Renal cortex interstitium (tissue), 11 donors: ENCODE results near the gene SAP30BP. TPM values are rescaled to one million over a fixed set of nuclear protein-coding genes. Genes with fewer than 3 reads are reported as not detected.

Experiments used
- DNase-seq, 11 donors: peaks; one replicate each; pipeline ENCODE4 v3.0.0-alpha.2; 2013; ENCODE audit warnings: low read depth in 9 of 11, low spot score in 4 of 11; ENCODE audit errors: extremely low read depth in 1 of 11
- polyA plus RNA-seq, 3 donors: library from polyadenylated mRNA; unstranded; fragments of 120-200 nt; gene quantifications; one replicate each; pipeline ENCODE4 v1.2.1, GENCODE V29; 2013; ENCODE audit not compliant: insufficient read length in 3 of 3

Gene SAP30BP
- polyA plus RNA-seq, 3 donors = 87.6 to 96.1 (median 94.4) TPM

DNA sequence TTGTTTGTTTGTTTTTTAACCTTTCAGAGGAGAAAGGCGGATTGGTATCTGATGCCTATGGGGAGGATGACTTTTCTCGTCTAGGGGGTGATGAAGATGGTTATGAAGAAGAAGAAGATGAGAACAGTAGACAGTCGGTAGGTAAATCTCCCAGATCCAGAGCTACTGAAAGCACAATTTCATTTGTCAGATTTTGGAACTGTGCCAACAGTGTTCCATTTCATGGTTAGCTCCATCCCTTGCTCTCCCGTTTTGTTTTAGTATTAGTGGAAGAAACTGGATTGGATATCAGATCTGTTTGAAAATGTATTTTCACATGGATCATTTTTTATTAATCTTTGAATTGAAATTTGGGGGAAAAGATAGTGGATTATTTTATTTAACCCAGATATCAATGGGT lies 1.4 kb downstream of the SAP30BP start:
- DNase-seq = no peak

DNA sequence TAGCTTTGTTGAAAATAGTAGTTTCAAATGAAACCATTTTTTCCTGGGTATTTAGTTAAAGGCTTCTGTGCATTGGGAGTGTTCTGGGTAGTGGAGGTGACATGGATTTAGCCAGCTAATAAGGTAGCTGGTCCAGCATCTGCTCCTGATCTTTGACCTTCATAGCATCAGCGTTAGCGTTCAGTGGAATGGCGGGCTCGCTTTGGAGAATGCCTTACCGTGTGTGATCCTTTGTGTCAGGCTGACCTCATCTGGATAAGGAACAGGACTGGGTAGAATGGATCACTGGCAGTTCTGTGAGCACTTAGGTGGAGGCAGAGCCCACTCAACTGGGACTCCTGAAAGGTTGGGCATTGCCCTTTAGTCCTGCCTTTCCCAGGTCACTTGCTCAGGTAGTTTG lies 3.7 kb downstream of the SAP30BP start:
- DNase-seq = no peak

DNA sequence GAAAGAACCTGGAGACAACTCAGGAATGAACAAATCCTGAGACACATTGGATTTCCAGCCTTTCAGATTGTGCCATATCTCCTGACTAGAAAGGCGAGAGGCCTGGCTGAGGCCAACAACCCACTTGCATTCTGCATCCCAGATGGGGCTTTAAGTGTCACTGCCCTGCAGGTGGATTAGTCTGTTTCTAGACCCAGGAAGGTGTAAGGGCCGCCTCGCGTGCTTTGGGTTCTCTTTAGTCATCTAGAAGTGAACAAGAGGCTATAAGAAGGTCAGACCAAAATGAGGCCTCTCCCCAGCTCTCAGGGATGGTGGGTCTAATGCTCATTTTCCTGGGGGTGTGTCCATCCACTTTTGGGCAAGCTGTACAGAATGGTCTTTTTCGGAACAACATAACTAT lies 4.9 kb downstream of the SAP30BP start:
- DNase-seq = no peak

DNA sequence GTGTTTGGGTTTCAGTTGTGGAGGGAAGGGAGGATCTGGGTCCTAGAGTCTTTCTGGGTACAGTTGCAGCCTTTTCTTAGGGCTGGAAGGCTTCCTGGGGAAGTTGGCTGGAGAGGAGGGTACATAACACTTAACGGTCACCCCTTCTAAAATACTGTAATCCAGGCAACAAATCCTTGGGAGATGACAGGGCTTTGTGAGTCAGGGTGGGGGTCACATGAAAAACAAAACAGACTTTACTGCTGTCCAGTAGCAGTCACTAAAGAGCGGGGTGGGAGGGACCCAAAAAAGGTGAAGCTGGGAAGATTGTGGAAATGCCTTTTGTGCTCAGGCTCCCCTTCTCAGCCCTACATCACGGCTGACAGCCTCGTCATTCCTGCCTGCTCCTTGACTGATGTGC lies 6.3 kb downstream of the SAP30BP start:
- no peak for DNase-seq

DNA sequence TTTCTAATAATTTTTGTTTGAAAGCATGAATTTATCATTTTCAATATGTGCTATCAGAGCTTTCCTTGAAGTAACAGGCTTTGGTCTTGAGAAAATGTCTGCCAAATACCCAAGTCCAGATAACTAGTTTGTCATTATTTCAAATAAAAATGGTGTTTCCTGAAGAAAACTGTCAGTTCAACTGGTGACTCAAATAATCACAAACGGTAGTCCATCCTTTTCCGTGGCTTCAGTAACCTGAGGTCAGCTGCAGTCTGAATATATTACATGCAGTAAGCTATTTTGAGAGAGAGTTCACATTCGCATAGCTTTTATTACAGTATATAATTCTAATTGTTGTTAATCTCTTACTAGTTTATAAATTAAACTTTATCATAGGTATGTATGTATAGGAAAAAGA lies 9.3 kb downstream of the SAP30BP start:
- DNase-seq = no peak

DNA sequence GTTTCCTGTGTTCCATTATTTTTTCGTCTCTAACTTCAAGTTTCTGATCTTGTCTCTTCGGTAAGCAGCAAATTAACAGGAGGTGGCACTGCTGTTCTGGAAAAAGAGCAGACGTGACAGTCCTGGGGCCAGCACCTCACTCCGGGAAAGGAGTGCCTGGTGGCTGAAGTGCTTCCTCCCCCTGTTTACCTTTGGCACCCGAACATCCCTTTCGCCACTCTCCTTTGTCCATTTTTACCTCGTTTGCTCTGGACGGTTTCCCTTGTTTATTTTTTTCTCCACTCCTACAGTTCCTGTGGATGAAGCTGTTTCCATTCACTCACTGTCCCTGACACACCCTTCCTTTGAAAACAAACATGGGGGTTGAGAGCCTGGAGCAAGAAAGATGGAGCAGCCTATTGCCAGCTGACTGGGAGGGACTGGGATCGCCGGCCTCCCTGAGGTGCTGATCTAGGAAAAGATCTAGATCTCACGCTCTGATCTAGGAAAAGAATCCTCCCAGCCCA lies 12.6 kb downstream of the SAP30BP start:
- DNase-seq = no peak

DNA sequence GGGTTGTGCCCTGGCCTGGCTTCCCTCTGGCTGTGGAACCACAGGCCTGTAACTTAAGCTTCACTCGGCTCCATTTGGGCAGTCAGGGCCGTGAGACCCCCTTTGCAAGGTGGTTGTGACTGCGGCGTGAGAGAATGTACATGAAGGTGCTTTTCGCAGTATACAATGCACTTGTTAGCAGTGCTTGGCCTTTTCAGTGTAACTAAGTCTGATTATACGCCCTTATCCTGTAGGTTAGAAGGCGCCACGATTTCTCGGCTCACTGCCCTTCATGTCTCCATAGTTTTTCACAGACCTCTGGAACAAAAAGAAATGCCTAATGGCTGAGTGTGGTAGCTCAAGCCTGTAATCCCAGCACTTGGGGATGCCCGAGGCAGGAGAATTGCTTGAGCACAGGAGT lies 13.3 kb downstream of the SAP30BP start:
- DNase-seq = no peak

DNA sequence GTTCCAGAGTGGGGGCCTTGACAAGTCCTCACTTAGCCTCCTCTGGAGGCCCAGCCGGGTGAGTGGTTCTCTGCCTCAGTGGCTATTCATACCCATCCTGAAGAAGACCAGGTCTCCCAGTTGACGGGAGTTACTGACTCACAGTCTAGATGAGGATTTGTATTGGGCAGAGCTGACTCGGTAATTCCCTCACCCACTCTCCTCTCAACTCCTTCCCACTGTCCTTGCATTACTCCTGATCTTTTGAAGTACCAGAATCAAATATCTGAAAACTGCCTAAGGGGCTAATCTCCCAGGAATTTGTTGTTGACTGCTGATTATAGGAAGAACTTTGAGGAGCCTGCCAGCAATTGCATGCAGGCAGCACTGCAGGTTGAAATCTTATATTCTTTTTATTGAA lies 14.2 kb downstream of the SAP30BP start:
- no peak for DNase-seq

DNA sequence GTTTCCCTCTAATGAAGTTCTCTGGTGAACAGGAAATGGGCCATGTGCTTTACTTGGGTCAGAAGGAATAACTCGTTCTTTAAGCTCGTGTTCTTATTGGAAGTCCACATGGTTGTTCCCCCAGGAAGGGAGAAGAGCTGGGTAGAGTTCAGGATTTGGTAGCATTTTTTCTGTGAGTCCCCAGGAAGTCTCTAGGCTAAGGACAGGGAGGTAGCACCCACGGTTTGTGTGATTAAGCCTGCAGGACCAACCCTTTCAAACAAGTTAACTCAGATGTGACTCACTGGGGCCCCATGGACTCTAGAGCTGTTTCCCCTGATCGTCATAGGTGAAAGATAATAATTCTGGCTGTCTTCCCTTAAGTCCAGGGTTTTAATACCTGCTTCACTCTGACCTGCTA lies 16.4 kb downstream of the SAP30BP start:
- no peak for DNase-seq

DNA sequence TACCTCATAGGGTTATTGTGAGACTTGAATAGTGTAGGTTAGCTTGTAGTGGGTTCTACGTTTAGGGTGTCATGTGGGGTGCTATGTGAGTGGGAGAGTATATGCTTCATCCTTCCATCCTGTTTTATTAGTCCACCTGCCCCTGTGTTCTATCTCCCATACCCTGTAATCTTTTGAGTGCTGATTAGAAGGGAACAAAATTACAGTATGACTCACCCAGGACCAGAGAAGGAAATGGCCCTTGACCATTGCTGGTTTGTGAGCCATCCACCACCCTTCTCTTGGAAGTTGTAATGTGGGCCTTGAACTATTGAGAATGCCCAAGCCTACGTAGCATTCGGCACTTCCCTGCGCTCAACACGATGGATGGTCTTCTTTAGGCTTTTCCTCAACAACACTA lies 17.1 kb downstream of the SAP30BP start:
- no peak for DNase-seq

DNA sequence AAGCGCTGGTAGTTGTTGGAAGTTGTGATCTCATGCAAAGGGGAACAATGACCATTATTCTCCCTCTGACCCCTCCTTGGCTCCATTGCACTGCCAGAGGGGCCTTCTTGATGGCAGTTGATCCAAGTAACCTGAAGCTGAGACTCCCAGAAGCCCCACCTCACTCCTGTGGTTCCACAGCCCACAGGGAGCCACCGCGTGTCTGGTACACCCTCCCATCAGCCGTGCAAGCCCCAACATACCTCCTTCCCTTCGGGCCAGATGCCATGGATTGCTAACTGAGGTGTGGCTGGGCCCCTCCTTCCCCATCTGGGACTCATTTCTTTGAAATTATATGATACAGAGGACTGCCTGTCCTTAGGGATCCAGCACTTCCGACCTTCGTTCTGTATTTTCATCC lies 17.8 kb downstream of the SAP30BP start:
- DNase-seq = no peak

DNA sequence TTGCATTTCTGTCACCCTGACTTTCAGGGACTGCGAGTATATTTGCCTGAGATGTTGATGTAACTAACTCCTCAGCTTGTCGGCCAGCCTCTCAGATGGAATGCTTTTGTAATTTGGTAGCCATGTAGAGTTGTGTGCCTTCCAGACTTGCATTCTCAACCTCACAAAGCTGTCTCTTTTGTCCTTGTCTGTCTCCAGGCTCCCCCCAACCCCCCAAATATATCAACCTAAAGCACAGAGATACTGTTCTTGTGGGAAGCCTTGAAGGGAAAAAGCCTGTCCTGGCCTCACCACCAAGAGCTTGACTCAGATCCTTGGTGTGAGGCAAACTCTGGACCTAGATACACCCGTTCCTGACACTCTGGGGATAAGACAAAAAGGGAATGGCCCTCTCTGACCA lies 18.4 kb downstream of the SAP30BP start:
- no peak for DNase-seq

DNA sequence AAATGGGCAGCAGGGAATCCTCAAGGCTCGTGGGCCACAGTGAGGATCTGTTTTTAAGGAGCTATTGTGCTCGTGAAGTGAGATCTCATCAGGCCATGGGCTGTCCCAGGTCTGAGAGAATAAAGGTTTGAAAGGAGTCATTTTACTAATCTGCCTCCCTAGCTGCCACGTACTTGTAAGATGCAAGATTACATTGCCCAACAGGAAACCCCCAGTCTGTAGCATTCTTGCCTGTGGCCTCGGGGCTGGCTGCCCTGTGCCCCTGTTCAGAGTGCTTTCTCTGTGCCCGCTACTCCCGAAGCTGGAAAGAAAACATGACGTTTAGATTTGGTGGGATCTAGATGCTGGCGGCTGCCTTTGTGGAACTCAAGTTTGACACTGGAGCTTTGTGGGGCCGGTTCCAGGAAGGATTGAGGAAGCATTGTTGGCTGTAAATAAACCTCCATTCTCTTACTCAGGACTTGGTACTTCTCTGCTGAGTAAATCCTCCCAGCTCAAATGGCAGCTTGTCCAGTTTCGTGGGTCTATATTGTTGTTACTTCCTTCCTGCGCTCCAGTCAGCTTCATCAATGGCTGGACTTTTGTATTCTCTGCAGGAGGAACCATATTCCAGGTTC lies 21.2 kb downstream of the SAP30BP start:
- no peak for DNase-seq

DNA sequence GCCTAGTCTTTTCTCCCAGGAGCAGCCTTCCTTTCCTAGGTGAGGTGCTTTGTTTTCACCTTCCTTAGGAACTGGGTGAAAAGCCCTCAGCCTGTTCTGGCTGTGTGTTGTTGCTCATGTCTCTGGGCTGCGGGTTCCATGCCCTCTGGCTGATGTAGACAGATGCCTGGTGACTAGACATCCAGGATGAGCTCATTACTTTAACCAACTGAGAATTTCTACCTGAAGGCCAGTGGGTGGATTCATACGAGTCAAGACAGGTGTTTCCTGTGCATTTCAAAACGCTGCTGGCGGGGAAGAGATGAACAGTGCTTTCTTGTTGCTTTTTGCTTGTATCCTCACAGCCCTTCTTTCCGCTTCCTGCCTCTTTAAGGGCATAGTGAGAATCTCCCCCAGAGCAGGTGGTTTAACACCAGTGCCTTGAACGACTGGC lies 22.3 kb downstream of the SAP30BP start:
- no peak for DNase-seq

DNA sequence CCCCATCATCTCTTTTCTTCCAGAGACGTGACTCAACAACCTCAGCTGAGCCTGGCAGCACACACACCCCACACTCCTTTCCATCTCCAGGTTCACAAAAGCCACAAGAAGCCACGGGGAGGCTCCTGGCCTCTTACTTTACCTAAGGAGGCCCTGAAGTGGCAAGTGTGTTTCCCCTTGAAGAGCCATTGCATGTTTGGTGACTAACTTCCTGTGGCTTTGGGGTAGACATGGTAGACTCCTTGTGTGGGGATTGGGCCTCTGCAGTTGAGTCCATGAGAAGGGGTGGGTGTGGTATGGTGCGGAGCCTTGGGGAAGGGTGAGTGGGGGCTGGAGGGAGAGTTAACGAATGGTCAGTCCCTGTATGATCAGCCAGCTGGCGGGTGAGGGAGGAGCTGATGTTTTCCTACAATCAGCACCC lies 24.2 kb downstream of the SAP30BP start:
- DNase-seq = no peak

DNA sequence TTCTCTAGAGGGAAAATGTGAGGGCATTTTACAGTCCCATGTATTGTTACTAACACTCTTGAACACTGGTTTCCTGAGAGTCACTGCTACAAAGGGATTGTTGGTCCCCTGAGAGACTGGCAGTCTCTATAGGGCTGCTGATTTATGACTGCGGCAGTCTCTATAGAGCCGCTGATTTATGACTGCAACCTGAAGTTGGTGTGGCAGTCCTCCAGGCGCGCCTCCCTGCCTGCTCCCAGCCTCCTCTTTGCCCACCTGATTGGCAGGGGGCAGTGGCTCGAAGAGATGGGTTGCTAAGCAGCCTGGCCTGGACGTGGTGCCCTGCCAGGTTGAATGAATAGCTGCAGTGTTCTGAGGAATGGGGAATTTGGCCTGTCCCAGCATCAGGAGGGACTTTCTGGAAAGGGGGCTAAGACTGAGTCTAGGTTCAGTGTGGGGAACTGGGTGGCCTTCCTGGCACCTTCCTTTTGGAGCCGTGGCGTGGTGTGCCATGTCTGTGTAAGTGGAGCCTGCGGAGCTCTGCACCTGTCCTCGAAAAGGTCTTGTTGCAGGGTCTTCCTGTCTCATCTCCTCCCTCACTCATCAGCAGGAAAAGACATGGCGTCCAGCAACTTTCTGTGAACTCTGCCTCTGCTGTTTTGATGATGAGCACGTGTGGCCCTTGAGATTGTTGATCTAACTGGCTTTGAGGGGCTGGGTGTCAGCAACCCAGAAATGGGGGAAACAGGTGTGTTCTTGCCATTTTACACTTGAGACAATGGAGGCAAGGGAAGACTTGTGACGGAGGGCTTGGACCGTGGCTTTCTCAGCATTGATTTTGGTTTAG lies 24.9 kb downstream of the SAP30BP start:
- no peak for DNase-seq

DNA sequence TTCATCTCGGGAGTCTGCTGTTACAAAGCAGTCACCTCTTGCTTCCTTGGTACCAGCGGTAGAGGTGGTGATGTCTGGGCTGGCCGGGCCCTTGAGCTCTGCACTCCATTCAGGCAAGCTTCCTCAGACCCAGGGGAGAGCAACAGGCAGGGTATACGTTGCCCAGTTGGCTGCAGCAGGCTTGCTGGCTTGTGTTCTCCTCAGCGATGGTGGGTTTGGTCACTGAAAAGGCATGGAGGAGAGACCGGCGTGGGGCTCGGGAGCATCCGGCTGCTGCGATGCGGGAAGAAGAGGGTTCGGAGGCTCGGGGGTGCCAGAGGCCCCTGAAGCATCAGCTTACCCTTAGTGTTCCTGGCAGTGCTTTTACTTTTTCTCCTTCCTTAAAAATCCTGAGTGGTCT lies 25.8 kb downstream of the SAP30BP start:
- no peak for DNase-seq

DNA sequence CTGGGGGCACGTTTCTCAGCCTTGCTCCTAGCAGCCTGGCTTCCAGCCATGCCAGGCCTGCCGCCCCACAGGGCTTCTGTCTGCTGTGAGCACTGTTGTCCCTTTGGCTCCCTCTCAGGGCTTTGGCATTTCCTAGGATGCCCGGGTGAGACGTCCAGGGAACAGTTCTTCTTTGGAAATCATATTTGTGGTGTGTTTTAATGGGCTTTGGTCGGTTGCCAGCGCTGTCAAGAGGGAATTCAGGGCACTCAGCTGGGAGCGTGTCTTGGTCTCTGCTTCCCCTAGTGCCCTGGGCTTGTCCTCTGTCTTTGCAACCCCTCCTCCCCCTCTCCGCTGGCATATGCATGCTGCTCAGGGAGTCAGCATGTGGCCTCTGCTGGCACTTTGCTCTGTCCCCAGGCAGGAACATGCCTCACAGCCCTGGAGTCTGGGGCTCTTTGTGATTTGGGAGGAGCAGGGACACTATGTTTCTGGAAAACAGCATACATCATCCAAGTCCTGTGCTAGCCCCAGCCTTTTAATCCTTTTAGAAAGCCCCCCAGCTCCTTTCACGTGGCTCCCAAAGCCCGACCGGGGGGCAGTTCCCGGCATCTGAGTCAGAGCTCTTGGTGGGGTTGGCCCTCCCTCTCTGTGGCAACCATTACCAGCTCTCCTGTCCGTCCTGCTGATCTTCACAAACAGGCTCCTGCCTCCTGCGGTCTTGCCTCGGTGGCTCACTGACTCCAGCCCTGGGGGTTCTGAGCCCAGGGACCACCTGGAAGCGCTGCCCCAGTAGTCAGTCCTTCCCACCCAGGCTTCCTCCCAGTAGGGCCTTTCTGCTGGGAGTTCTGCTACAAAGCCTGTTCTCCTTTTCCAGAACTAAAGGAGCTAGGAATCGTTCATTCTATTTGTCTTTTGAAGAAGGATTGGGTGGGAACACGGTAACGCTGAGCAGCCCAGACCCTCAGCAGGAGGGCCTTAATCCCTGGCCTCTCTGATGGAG lies 26.7 kb downstream of the SAP30BP start:
- DNase-seq = no peak

DNA sequence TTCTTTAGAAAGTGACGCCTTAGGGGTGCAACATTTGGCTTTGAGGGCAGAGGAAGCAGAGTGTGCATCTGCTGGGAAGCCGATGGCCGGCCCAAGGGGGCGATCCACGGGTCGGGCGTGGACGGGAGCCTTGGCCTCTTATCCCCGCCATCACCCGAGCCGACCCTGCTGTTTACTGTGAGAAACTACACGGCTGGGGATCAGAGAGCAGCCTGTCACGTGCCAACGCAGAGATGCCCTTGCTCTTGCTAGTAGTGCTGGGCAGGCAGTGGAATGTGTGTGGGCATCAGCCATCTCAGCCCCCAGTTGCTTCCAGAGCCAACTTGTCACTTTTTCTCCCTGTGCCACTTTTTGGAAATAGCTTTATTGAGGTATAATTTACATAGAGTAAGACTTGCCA lies 27.4 kb downstream of the SAP30BP start:
- no peak for DNase-seq
